GOT3 (cell line): ENCODE data around the gene NOPCHAP1.
"Not testable (repeated sequence)": the region's sequence is repeated elsewhere in the genome, so short reads cannot be mapped to it uniquely, and the experiment has no call there.

Experiments
- DNase-seq: peaks from one replicate; lab custom pipeline; 2025; ENCODE audit warnings: mixed read lengths; lab: John Stamatoyannopoulos, UW

Gene NOPCHAP1

DNA sequence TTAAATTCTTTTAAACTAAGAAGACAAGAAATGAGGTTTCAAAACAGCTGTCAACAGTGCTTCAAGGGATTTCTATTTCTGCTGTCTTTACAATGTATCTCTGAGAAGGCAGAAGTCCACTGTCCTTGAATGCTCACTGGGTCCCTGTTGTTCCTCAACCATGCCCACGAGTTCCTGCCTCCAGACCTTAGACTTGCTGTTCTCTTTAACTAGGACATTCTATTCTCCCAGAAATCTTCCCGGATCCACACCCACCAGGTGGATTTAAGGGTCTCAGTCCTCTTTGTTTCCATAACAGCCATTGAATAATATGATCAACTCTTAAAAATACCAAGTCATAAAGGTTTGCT, 21.3 kb upstream of the NOPCHAP1 start:
- DNase-seq = no peak

GRCh38 chr12:104966677-104967076, 19.4 kb upstream of the NOPCHAP1 start:
- no peak for DNase-seq

DNA sequence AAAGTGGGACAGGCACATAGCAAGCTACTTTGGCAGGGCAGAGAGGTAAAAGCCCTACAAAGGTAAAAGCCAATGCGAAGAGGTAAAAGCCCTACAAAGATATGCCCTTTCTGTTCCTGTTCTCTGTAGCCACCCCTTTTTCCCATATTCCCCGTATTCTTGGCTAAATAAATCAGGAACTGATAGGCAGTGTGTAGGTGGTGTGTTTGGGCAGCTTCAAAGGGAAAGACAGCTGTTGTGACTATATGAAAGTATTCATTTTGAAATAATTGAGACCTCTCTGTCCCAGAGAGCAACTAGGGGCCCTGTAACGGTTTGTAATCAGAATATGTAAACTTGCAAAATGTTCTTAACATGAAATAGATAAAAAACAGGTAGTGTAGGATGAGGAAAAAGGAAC, 16.8 kb upstream of the NOPCHAP1 start:
- DNase-seq = no peak

DNA sequence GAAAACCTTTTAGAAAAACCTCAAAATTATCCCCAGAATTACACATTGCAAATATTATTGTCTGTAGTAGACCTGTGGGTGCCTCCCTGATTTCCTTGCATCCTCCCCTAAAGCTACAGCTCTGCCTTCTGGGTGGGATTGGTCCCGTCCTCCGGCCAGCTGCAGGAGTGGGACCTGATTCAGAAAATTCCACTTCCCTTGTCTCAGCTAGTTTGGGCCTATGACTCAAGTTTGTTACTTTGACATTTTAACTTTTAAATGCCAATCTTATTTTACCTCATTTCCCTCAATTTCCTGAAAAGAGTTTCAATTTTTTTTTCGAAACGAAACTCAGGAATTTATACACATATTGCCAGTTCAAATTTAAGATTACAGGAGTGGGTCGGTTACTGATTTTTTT, 14.8 kb upstream of the NOPCHAP1 start:
- no peak for DNase-seq

DNA sequence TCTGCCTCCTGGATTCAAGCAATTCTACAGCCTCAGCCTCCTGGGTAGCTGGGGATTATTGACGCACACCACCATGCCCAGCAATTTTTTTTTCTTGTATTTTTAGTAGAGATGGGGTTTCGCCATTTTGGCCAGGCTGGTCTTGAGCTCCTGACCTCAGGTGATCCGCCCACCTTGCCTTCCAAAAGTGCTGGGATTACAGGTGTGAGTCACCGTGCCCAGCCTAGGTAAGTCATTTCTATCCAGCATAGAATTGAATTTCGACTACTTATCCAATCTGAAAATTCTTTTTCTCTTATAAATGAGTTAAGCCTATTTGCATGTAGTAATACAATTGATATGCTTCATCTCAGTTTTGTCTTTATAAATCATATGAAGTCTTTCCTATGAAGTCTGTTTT, 12.9 kb upstream of the NOPCHAP1 start:
- no peak for DNase-seq

GRCh38 chr12:104974626-104975290, 11.4 kb upstream of the NOPCHAP1 start:
- DNase-seq = no peak

DNA sequence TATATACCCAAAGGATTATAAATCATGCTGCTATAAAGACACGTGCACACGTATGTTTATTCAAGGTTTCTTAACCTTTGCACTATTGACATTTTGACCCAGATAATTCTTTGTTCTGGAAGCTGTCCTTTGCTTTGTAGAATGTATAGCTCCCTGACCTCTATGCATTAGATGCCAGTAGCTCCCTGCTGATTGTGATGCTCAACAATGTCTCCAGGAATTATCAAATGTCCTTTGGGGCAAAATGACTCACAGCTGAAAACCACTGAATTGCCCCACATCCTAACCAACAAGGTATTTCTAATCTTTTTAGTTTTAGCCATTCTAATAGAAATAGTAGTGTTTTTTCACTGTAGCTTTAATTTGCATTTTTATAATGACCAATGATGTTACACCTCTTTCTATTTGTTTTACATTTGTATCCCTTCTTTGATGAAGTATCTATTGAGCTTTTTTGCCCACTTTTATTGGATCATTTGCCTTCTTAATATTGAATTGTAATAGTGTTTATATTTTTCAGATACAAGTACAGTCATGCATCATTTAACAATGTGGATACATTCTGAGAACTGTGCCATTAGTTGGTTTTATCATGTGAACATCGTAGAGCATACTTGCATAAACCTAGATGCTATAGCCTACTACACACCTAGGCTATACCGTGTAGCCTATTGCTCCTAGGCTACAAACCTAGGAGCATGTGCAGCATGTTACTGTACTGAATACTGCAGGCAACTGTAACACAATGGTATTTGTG, 10.4 kb upstream of the NOPCHAP1 start:
- DNase-seq = no peak

DNA sequence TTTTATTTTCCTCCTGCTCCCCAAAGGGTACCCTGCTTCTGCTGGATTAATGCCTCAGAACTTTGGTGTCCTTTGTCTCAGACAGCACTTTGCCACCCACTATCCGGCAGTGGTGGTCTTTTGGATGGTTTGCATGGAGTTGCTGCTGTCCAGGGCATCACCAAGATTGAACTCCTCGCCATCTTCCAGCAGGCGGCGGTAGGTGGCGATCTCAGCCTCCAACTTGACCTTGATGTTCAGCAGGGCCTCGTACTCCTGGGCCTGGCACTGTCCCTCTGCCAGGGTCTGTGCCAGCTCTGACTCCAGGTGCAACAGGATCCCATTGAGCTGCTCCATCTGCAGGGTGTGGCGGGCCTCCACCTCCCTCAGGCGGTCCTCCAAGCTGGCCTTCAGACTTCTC, 9.4 kb upstream of the NOPCHAP1 start:
- DNase-seq = no peak

DNA sequence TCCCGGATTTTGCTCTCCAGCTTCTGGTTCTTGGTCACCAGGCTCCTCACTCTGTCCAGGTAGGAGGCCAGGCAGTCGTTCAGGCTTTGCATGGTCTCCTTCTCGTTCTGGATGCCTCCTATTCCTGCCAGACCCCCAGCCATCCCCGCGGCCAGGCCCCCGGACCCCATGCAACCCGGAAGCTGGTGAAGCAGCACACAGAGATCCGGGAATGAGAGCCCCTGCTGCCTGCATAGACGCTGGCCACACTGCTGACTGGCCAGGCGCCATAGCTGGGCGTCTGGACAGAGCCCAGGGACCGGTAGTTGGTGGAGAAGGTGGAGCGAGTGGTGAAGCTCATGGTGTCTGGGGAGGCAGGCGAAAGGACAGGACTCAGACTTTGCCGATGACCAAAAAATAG, 8.4 kb upstream of the NOPCHAP1 start:
- DNase-seq = not testable (repeated sequence)

DNA sequence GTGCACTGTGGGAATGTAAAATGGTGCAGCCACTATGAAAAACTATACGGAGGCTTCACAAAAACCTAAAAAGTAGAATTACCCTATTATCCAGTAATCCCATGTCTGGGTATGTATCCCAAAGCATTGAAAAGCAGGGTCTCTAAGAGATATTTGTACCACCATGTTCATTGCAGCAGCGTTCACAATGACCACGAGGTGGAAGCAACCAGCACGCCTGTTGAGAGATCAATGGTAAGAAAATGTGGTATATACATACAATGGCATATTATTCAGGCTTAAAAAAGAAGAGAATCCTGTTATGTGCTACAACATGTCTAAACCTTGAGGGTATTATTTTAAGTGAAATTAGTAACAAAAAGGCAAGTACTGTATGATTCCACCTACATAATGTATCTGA, 910 bp upstream of the NOPCHAP1 start:
- no peak for DNase-seq

GRCh38 chr12:104990950-104991349, 4.8 kb downstream of the NOPCHAP1 start:
- no peak for DNase-seq

GRCh38 chr12:104991565-104992128, 5.5 kb downstream of the NOPCHAP1 start:
- no peak for DNase-seq

- no peak for DNase-seq
These were observed 8.2 kb downstream of the NOPCHAP1 start for GRCh38 chr12:104994336-104994735.

DNA sequence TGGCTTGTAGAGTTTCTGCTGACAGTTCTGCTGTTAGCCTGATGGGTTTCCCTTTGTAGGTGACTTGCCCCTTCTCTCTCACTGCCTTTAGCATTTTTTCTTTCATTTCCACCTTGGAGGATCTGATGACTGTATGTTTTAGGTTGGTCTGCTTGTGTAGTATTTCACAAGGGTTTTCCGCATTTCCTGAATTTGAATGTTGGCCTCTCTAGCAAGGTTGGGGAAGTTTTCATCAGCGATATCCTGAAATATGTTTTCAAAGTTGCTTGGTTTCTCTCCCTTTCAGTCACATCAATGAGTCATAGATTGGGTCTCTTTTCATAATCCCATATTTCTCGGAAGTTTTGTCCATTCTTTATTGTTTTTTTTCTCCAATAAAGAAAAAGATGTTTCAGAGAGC, 11.4 kb downstream of the NOPCHAP1 start:
- no peak for DNase-seq

DNA sequence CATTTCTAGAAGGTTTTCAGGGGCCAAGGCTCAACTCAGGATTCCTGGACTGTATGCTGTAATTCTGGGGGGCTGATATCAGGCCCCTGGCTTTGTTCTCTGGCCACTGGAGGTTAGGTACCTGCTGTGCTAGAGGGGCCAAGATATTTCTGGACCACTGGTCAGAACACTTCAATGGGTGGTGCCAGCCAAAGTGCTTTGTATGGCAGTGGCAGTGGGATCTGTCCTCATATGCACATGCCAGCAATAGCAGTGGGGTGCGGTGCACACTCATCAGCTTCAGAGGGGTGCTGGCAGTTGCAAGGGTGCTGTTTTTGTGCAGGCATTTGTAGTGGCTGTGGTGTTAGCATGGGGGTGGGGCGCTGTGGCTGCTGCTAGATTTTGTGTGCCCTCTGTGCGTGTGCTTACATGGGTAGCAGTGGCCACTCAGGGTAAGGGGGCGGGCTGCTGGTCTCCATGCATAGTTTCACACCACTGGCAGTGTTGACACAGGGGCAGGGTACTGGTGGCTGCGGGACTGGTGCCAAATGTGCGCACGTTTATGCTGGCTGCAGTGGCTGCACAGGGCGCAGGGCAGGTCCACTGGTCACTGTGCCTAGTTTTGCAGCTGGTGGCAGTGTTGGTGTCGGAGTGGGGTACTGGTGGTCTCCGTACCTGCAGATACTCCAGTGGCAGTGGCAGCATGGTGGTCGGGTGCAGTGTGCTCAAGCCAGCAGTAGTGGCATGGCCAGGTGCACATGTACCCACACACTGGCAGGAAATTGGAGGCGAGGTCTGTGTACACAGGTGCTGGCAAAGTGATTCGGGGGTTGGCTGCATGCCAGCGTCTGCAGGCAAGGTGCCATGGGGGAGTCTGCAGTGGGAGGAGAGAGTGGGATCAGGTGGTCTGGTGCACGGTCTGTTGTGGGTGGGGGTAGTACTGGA, 12.6 kb downstream of the NOPCHAP1 start:
- no peak for DNase-seq

DNA sequence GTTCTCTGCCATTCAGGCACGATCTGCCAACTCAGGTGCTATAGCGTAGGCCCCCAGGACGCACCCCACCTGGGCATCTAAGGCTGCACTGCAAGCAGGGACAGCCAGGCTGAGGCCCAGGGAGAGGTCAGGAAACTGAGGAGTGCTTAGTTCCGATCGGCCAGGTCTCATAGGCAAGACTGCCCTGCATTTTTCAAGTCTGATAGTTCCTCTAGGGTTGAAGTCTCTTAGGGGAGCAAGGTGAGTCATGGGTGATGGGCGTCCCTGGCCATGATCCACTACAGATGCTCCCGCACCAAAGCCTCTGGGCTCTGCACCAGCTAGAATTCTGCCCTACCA, 13.2 kb downstream of the NOPCHAP1 start:
- DNase-seq = no peak

GRCh38 chr12:105001476-105001875, 15.4 kb downstream of the NOPCHAP1 start:
- DNase-seq = no peak

- DNase-seq = no peak
These were observed 27.8 kb downstream of the NOPCHAP1 start for GRCh38 chr12:105013892-105014291.

DNA sequence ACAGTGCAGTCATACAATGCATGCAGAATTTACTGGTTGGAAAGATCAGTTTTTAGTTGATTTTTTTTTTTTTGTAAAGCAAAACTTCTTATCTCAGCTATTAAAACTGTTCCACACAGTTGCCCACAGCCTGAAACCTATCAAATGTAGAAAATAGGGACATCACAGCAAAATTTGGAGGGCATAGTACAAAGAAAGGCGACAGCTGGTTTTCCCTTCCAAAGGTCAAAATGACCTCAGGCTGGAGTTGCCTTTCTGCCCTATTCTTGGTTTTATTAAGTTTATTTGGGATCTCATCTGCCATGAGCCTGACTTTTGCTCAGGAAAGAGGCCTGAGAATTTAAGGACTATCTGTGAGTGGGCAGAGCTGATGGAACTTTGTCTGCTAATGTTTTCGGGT, 28.5 kb downstream of the NOPCHAP1 start:
- no peak for DNase-seq

DNA sequence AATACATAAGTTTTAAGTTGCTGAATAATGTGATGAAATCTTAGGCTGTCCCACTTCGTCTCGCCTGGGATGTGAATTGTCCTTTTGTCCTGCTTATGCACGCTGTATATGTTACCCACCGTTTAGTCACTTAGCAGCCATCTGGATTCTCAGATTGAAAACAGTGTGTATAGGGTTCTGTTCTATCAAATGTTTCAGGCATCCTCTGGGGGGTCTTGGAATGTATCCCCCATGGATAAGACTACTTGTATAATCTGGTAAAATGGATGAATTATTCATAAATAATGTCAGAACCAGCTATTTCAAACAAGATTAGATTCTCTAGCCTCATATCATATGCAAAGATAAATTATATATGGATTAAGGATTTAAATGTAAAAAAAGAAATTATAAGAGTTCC, 29.4 kb downstream of the NOPCHAP1 start:
- no peak for DNase-seq

DNA sequence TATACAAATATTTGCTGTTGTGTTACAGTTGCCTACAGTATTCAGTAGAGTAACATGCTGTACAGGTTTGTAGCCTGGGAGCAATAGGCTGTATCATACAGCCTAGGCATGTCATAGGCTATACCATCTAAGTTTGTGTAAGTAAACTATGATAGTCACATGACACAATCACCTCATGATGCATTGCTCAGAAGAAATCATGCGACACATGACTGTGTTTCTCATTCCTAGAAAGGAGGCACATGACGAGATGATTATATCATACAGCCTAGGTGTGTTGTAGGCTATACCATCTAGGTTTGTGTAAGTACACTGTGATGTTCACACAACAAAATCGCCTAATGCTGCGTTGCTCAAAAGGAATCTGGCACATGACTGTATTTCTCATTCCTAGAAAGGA, 31.9 kb downstream of the NOPCHAP1 start:
- DNase-seq = no peak

DNA sequence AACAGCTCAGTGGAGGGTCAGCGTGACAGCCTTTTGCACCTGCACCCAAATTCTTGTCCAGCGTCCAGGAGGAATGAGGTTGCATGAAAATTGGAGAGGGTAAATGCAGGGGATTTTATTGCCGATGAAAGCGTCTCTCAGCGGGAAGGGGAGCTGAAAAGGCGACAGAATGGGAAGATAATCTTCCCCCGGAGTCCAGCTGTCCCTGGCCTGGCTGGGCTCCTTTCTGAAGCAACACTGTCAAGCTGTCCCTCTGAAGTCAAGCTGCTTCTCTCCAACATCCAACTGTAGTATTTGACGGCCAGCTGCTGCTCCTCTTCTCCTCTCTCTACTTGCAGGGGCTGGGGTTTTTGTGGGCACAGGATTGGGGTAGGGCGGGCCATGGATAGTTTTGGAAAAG, 32.7 kb downstream of the NOPCHAP1 start:
- DNase-seq = no peak
